ENCODE data around the gene TCF7L1. TPM values are rescaled to one million over a fixed set of nuclear protein-coding genes. Genes with fewer than 3 reads are reported as not detected.

TCF7L1 gene
- total RNA-seq, 1 experiment from 2014 or later = 3.0 TPM

DNA sequence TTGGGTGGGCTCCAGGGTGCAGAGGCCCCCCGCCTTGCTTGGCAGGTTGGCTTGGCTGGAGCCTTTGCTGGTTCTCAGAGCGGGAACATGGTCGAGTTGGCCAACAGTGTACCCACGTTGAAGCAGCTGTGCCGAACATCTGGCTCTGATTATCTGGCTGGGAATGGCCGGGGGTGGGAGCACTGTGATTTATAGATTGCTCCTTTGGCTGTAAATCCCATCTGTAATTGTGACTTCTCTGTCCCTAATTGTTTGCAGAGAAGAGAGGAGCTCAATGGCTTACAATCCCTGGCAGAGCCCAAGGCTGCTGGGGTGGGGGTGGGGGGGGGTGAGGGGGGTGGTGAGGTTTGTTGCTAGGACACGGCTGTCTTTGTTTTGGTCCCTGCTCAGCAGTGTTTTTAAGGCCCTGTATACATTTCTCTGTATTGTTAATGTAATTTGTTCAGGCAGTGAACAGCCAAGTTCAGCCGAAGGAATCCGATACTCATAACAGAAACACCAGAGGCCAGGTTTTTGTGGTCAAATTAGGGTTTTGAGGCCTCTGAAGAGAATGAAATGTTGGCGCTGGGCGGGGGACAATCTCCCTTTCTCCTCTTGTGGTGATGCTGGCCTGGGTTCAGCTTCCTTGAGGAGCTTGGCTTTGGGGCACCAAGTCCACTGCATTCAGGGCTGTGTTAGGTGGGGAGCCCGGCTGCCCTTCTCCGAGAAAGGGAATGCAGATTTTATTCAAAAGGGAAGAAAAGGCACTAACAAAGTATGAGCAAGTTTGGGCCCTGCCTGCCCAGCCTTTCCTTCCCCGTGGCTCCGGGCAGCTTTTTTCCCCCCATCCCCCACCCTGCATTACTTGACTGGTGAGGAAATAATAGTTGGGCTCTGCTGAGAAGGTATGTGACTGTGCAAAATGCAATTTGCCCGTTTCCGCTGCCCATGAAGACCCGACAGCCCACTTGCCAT lies 82.5 kb downstream of the TCF7L1 start:
- CTCF ChIA-PET = no interaction called here
- Mint-ChIP-seq H3K27me3 (ENCODE audit: unreplicated experiment) (peaks cover 44% of the 10 kb centered on the region), H3K4me1 (ENCODE audit: low read depth, unreplicated experiment) (no peaks in the 10 kb centered on the region), H3K36me3 (ENCODE audit: insufficient read depth, unreplicated experiment) (no peaks in the 10 kb centered on the region), H3K4me3 (ENCODE audit: low read depth, unreplicated experiment) (no peak overlapping the region), H3K27ac (ENCODE audit: unreplicated experiment) (no peak overlapping the region), H3K9me3 (ENCODE audit: low read depth, unreplicated experiment) (no peaks in the 10 kb centered on the region)
- intact Hi-C loops (cut with micrococcal nuclease; ENCODE audit: unreplicated experiment) = no loop called here
- TF ChIP-seq, protein P1, sequence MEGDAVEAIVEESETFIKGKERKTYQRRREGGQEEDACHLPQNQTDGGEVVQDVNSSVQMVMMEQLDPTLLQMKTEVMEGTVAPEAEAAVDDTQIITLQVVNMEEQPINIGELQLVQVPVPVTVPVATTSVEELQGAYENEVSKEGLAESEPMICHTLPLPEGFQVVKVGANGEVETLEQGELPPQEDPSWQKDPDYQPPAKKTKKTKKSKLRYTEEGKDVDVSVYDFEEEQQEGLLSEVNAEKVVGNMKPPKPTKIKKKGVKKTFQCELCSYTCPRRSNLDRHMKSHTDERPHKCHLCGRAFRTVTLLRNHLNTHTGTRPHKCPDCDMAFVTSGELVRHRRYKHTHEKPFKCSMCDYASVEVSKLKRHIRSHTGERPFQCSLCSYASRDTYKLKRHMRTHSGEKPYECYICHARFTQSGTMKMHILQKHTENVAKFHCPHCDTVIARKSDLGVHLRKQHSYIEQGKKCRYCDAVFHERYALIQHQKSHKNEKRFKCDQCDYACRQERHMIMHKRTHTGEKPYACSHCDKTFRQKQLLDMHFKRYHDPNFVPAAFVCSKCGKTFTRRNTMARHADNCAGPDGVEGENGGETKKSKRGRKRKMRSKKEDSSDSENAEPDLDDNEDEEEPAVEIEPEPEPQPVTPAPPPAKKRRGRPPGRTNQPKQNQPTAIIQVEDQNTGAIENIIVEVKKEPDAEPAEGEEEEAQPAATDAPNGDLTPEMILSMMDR (IDR thresholded peaks at IDR 0.05; ENCODE audit: unreplicated experiment) = no peak
- no TSS peak for BruUV-seq (replicated peaks)
- no peak for DNase-seq

- Mint-ChIP-seq H3K9me3 (ENCODE audit: low read depth, unreplicated experiment) (no peaks in the 10 kb centered on the region), H3K27me3 (ENCODE audit: unreplicated experiment) (peaks cover 42% of the 10 kb centered on the region), H3K36me3 (ENCODE audit: insufficient read depth, unreplicated experiment) (no peaks in the 10 kb centered on the region), H3K27ac (ENCODE audit: unreplicated experiment) (no peak overlapping the region), H3K4me3 (ENCODE audit: low read depth, unreplicated experiment) (no peak overlapping the region), H3K4me1 (ENCODE audit: low read depth, unreplicated experiment) (no peaks in the 10 kb centered on the region)
- BruUV-seq (replicated peaks) = no TSS peak
- no peak for DNase-seq
- intact Hi-C loops (cut with micrococcal nuclease; ENCODE audit: unreplicated experiment) = no loop called here
- CTCF ChIA-PET = no interaction called here
- TF ChIP-seq, protein P1 (IDR thresholded peaks at IDR 0.05; ENCODE audit: unreplicated experiment) = no peak
Measured at GRCh38 chr2:85216927-85217326, 83.7 kb downstream of the TCF7L1 start.

DNA sequence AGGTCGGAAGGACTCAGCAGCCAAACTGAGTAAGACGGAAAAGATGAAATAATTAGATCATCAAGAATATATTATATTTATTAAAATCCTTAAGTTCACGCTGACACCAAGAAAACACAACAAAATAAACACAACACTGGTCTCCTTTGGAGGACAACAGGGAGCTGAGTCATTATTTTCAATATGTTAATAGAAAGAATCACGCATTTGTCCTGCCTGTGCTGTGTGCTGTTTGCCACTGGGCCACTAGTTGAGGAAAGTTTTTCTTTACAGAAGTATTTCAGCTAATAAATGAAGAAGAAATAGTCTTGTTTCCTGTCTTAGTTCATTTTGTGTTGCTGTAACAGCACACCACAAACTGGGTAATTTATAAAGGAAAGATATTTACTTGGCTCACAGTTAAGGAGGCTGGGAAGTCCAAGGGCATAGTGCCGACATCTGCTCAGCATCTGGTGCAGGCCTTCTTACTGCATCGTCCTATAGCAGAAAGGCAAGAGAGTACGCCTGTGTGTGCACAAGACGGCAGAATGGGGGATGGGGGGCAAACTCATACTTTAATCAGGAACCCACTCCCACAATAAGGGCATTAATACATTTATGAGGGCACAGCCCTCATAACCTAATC lies 88.0 kb downstream of the TCF7L1 start:
- DNase-seq = no peak
- intact Hi-C loops (cut with micrococcal nuclease; ENCODE audit: unreplicated experiment) = no loop called here
- CTCF ChIA-PET = no interaction called here
- BruUV-seq (replicated peaks) = no TSS peak
- no peak overlapping the region for H3K27ac Mint-ChIP-seq (ENCODE audit: unreplicated experiment)
- peaks cover 28% of the 10 kb centered on the region for H3K27me3 Mint-ChIP-seq (ENCODE audit: unreplicated experiment)
- H3K4me1 Mint-ChIP-seq (ENCODE audit: low read depth, unreplicated experiment) = no peaks in the 10 kb centered on the region
- TF ChIP-seq, protein P1 (IDR thresholded peaks at IDR 0.05; ENCODE audit: unreplicated experiment) = no peak
- H3K9me3 Mint-ChIP-seq (ENCODE audit: low read depth, unreplicated experiment) = no peaks in the 10 kb centered on the region
- H3K36me3 Mint-ChIP-seq (ENCODE audit: insufficient read depth, unreplicated experiment) = no peaks in the 10 kb centered on the region
- H3K4me3 Mint-ChIP-seq (ENCODE audit: low read depth, unreplicated experiment) = no peak overlapping the region

DNA sequence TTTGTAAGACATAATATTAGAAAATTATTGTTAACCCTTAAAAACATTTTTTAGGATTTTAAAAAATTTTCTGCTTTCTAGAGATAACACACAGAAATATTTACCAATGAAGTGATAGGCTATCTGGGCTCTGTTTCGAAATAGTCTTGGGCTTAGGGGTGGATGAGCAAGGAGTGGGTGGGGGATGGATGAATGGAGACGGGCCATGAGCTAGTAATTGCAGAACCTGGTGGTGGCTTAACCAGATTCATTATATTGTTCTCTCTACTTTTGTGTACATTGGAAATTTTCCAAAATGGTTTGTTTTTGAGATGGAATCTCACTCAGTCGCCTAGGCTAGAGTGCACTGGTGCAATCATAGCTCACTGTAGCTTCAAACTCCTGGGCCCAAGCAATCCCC lies 89.6 kb downstream of the TCF7L1 start:
- no TSS peak for BruUV-seq (replicated peaks)
- Mint-ChIP-seq H3K27me3 (ENCODE audit: unreplicated experiment) (peaks cover 29% of the 10 kb centered on the region), H3K9me3 (ENCODE audit: low read depth, unreplicated experiment) (no peaks in the 10 kb centered on the region), H3K27ac (ENCODE audit: unreplicated experiment) (no peak overlapping the region), H3K4me1 (ENCODE audit: low read depth, unreplicated experiment) (no peaks in the 10 kb centered on the region), H3K4me3 (ENCODE audit: low read depth, unreplicated experiment) (no peak overlapping the region), H3K36me3 (ENCODE audit: insufficient read depth, unreplicated experiment) (no peaks in the 10 kb centered on the region)
- DNase-seq = no peak
- CTCF ChIA-PET = interaction anchor here (0.7 kb wide), 1 partner anchor 13 kb away, joined by 10 read pairs; no protein-coding TSS in a partner anchor
- TF ChIP-seq, protein P1 (IDR thresholded peaks at IDR 0.05; ENCODE audit: unreplicated experiment) = no peak
- intact Hi-C loops (cut with micrococcal nuclease; ENCODE audit: unreplicated experiment) = no loop called here

All from Calu3 (cell line).